Suprapubic skin (tissue), 4 donors: ENCODE results near the gene CEBPG. TPM values are rescaled to one million over a fixed set of nuclear protein-coding genes. Genes with fewer than 3 reads are reported as not detected.

Source experiments
- DNase-seq, 2 donors: peaks; one replicate each; pipeline ENCODE4 v3.0.0-alpha.2; 2019; ENCODE audit warnings: low spot score in 2 of 2
- H3K27ac ChIP-seq: fragments of 200-600 bp; sonication (generic); one replicate; pipeline ENCODE4 v1.5.1; 2019
- H3K27me3 ChIP-seq: fragments of 200-600 bp; sonication (generic); one replicate; pipeline ENCODE4 v1.5.1; 2019
- H3K36me3 ChIP-seq: fragments of 200-600 bp; sonication (generic); one replicate; pipeline ENCODE4 v1.5.1; 2019
- H3K4me1 ChIP-seq: fragments of 200-600 bp; sonication (generic); one replicate; pipeline ENCODE4 v1.5.1; 2019
- H3K4me3 ChIP-seq: fragments of 200-600 bp; sonication (generic); one replicate; pipeline ENCODE4 v1.5.1; 2019; ENCODE audit warnings: mild to moderate bottlenecking
- H3K9me3 ChIP-seq: fragments of 200-600 bp; sonication (generic); one replicate; pipeline ENCODE4 v1.5.1; 2019
- EP300 ChIP-seq: sonication (generic); formaldehyde crosslinking; IDR thresholded peaks from one replicate; pipeline ENCODE4 v1.6.1; 2017; ENCODE audit warnings: antibody characterized with exemption
- POLR2A ChIP-seq, 2 donors: fragments of 450-650 bp; IDR thresholded peaks; one replicate each; pipeline ENCODE4 v1.6.1; 2017; ENCODE audit warnings: antibody characterized with exemption in 2 of 2, mild to moderate bottlenecking in 2 of 2, moderate library complexity in 2 of 2
- POLR2AphosphoS5 ChIP-seq, 3 donors: sonication (generic); formaldehyde crosslinking; IDR thresholded peaks; one replicate each; pipeline ENCODE4 v1.6.1; 2017; ENCODE audit warnings: antibody characterized with exemption in 3 of 3
- WGBS: methylation state at CpG from one replicate; pipeline ENCODE4 v1.1.5; 2018; 5-methylcytosine and 5-hydroxymethylcytosine counted together
- total RNA-seq, 4 donors: library from RNA; depleted of rRNA; stranded (reverse); fragments of >200 nt; gene quantifications; one replicate each; pipeline ENCODE4 v1.1.0, GENCODE V29; 2016
- TF ChIP-seq, protein P1 (sequence below), 2 donors: fragments of 200-600 bp in 1 of 2; fragments of 450-650 bp in 1 of 2; sonication (generic) in 1 of 2; IDR thresholded peaks; one replicate each; pipeline ENCODE4 v1.5.1; 2016 to 2019; ENCODE audit warnings: antibody characterized with exemption in 2 of 2, mild to moderate bottlenecking in 1 of 2, moderate library complexity in 1 of 2

CEBPG gene
- total RNA-seq, 4 donors from 2014 or later: 37.7 to 63.0 (median 45.2) TPM

DNA sequence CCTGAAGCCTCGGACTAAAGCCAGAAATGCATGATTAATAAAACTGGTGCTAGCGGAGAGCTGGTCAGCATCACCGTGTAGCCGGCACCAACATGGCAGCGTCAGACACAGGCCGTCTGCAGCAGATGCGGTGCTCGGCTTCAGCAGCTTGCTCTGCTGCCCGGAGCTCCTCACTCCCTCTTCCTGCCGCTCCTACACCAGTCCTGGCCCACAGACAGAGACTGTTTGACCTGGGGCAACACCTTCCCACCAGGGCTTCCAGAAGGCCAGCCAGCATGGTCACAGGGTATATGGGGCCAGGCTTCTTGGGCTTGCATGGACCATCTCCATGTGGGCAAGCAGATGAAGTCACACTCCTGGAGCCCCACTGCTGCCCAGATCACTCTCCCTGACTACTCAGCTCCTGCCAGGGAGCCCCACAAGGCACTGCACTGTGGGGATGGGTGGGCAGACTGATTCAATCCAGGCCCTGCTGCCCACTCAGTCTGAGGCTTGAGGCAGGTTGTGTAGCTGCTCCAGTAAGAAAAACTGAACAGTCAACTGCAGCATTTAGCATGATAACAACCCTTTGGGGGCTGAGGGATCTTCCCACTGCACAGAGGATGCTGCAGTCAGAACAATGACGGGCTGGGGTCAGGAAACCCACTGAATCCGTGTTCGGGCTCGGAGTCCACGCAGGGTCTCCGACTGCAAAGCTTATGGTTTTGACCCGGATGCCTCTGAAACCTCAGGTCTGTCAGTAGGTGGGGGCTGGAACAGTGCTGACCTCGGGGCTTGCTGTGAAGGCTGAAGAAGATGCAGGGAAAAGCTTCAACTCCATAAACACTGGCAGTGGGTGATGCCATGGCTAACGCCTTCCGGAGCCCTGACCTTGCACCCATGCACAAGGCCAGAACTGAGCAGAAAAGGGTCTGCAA is 45.6 kb downstream of the CEBPG start:
- H3K27ac ChIP-seq: no peak overlapping the region
- H3K36me3 ChIP-seq: no peaks in the 10 kb centered on the region
- no peaks in the 10 kb centered on the region for H3K9me3 ChIP-seq
- 93% methylated on average over 15 of the region's 20 CpGs for WGBS
- H3K27me3 ChIP-seq: no peaks in the 10 kb centered on the region
- H3K4me1 ChIP-seq: peaks cover 5% of the 10 kb centered on the region
- TF ChIP-seq POLR2AphosphoS5 (IDR thresholded peaks at IDR 0.05) (no peak), EP300 (no peak), POLR2A (IDR thresholded peaks at IDR 0.05) (no peak)
- TF ChIP-seq, protein P1, sequence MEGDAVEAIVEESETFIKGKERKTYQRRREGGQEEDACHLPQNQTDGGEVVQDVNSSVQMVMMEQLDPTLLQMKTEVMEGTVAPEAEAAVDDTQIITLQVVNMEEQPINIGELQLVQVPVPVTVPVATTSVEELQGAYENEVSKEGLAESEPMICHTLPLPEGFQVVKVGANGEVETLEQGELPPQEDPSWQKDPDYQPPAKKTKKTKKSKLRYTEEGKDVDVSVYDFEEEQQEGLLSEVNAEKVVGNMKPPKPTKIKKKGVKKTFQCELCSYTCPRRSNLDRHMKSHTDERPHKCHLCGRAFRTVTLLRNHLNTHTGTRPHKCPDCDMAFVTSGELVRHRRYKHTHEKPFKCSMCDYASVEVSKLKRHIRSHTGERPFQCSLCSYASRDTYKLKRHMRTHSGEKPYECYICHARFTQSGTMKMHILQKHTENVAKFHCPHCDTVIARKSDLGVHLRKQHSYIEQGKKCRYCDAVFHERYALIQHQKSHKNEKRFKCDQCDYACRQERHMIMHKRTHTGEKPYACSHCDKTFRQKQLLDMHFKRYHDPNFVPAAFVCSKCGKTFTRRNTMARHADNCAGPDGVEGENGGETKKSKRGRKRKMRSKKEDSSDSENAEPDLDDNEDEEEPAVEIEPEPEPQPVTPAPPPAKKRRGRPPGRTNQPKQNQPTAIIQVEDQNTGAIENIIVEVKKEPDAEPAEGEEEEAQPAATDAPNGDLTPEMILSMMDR (IDR thresholded peaks at IDR 0.05): no peak
- H3K4me3 ChIP-seq: no peak overlapping the region
- DNase-seq: no peak

DNA sequence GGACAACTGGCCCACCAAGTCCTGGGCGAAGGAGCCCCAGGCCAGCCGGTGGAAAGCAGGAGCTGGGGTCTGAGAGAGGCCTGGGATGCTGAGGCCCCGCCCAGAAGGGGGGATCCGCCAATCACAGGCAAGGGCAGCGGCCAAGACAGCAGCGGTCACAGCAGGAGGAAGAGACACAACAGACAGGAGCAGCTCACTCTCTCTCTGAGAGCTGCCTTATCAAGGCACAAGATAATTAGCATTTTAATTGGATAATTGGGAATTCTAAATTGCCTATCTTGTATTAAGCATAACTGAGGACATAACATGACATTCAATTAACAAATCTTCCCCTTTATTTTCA is 46.2 kb downstream of the CEBPG start:
- Histone ChIP-seq H3K9me3 (no peaks in the 10 kb centered on the region), H3K4me1 (peaks cover 5% of the 10 kb centered on the region), H3K4me3 (no peak overlapping the region), H3K36me3 (no peaks in the 10 kb centered on the region), H3K27ac (no peak overlapping the region), H3K27me3 (no peaks in the 10 kb centered on the region)
- DNase-seq: no peak
- no peak for TF ChIP-seq POLR2A (IDR thresholded peaks at IDR 0.05)
- TF ChIP-seq, protein P1 (IDR thresholded peaks at IDR 0.05): no peak
- TF ChIP-seq EP300: no peak
- 76% methylated on average over 6 of the region's 6 CpGs for WGBS

DNA sequence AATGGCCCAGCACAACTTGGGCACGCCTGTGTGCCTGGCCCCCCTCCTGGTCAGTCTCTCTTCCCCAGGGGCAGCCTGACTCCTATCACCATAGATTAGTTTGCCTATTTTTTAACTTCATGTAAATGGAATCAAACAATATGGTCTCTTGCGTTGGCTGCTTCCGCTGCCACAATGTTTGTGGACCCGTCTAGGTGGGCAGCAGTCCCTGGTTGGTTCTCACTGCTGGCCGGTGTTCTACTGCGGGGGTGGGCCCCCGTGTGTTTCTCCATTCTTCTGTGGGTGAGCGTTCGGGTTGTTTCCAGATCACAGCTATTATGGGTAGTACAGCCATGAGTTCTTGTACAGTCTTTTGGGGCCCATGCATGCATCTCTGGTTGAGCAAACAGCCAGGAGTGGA is 47.3 kb downstream of the CEBPG start:
- Histone ChIP-seq H3K27me3 (no peaks in the 10 kb centered on the region), H3K4me1 (peaks cover 5% of the 10 kb centered on the region), H3K4me3 (no peak overlapping the region), H3K36me3 (no peaks in the 10 kb centered on the region), H3K27ac (no peak overlapping the region), H3K9me3 (no peaks in the 10 kb centered on the region)
- no peak for DNase-seq
- TF ChIP-seq, protein P1 (IDR thresholded peaks at IDR 0.05): no peak
- no peak for TF ChIP-seq EP300
- whole genome bisulfite sequencing: 96% methylated on average over 9 of the region's 9 CpGs

DNA sequence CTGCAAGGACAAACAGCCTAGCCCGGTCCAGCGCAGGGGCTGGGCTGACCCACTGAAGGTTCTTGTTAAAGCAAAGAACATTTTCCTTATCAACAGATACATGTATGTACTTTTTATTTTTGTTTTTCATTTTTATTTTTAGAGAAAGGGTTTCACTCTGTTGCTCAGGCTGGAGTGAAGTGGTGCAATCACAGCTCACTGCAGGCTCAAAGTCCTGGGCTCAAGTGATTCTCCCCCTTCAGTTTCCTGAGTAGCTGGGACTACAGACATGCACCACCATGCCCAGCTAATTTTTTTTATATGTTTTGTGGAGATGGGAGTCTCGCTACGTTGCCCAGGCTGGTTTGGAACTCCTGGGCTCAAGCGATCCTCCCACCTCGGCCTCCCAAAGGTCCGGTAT is 47.9 kb downstream of the CEBPG start:
- TF ChIP-seq POLR2AphosphoS5 (IDR thresholded peaks at IDR 0.05) (no peak), EP300 (no peak), POLR2A (IDR thresholded peaks at IDR 0.05) (no peak)
- TF ChIP-seq, protein P1 (IDR thresholded peaks at IDR 0.05): no peak
- WGBS: 96% methylated on average over 7 of the region's 7 CpGs

DNA sequence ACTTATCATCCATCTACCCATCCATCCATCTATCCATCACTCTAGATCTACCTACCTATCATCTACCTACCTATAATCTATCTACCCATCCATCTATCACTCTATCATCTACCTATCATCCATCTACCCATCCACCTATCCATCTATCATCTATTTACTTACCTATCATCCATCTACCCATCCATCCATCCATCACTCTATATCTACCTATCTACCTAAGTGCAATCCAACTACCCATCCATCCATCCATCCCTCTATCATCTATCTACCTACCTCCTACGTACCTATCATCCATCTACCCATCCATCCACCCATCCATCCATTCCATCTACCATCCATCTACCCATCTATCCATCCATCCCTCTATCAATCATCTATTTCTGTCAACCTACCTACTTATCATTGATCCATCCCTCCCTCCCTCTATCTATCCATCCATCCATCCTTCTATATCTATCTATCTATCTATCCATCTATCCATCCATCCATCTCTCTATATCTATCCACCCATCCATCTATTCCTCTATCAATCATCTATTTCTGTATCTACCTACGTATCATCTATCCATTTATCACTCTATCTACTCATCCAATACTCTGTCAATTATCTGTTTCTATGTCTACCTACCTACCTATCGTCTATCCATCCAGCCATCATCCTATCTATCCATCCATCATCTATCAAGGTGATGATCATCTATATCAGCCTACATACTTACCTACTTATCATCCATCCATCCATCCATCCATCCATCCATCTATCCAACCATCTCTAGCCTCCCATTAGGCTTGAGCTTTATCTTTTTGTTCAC is 49.1 kb downstream of the CEBPG start:
- Histone ChIP-seq H3K27ac (no peak overlapping the region), H3K36me3 (no peaks in the 10 kb centered on the region), H3K27me3 (no peaks in the 10 kb centered on the region), H3K4me1 (no peaks in the 10 kb centered on the region), H3K4me3 (no peak overlapping the region), H3K9me3 (no peaks in the 10 kb centered on the region)
- 94% methylated on average over 3 of the region's 3 CpGs for WGBS
- no peak for DNase-seq
- TF ChIP-seq POLR2AphosphoS5 (IDR thresholded peaks at IDR 0.05) (no peak), EP300 (no peak), POLR2A (IDR thresholded peaks at IDR 0.05) (no peak)
- TF ChIP-seq, protein P1 (IDR thresholded peaks at IDR 0.05): no peak

More for the DNA sequence above, 47.9 kb downstream of the CEBPG start:
- DNase-seq: no peak
- H3K27ac ChIP-seq: no peak overlapping the region
- peaks cover 4% of the 10 kb centered on the region for H3K4me1 ChIP-seq
- no peaks in the 10 kb centered on the region for H3K36me3 ChIP-seq
- H3K4me3 ChIP-seq: no peak overlapping the region
- no peaks in the 10 kb centered on the region for H3K9me3 ChIP-seq
- no peaks in the 10 kb centered on the region for H3K27me3 ChIP-seq
